Osteoblast (primary cell): Measurements from ENCODE around the gene KLF5. TPM values are rescaled to one million over a fixed set of nuclear protein-coding genes. Genes with fewer than 3 reads are reported as not detected.

Source experiments
- DNase-seq: peaks from one replicate; pipeline ENCODE4 v3.0.0; 2011; ENCODE audit warnings: low spot score, mixed read lengths; ENCODE audit not compliant: insufficient read length; ENCODE audit errors: missing footprints
- H2AFZ ChIP-seq: 2 replicates; pipeline ENCODE4 v1.6.0; 2011; ENCODE audit warnings: mild to moderate bottlenecking, low read length
- H3K27ac ChIP-seq: 2 replicates; pipeline ENCODE4 v1.5.1; 2011; ENCODE audit warnings: mild to moderate bottlenecking, low read depth, low read length, moderate library complexity
- H3K27me3 ChIP-seq: 2 replicates; pipeline ENCODE4 v1.6.0; 2012; ENCODE audit warnings: mild to moderate bottlenecking, control low read depth, inconsistent platforms, low read length, moderate library complexity; ENCODE audit not compliant: insufficient read depth
- H3K36me3 ChIP-seq: 2 replicates; pipeline ENCODE4 v1.5.1; 2011; ENCODE audit warnings: mild to moderate bottlenecking, low read length, control low read depth, moderate library complexity; ENCODE audit not compliant: insufficient read depth
- H3K4me1 ChIP-seq: 2 replicates; pipeline ENCODE4 v1.5.1; 2011; ENCODE audit warnings: mild to moderate bottlenecking, low read length, control low read depth, moderate library complexity; ENCODE audit not compliant: insufficient read depth
- H3K4me2 ChIP-seq: 2 replicates; pipeline ENCODE4 v1.6.0; 2011; ENCODE audit warnings: mild to moderate bottlenecking, low read length; ENCODE audit not compliant: insufficient read depth
- H3K4me3 ChIP-seq: fragments of 200-600 bp; sonication (generic); 3 replicates; pipeline ENCODE4 v1.5.1; 2012; ENCODE audit warnings: mild to moderate bottlenecking, low read length, inconsistent platforms; ENCODE audit not compliant: insufficient read depth
- H3K79me2 ChIP-seq: 2 replicates; pipeline ENCODE4 v1.6.0; 2012; ENCODE audit warnings: mild to moderate bottlenecking, low read length, control low read depth, inconsistent platforms; ENCODE audit not compliant: insufficient read depth
- H3K9me3 ChIP-seq: 2 replicates; pipeline ENCODE4 v1.5.1; 2011; ENCODE audit warnings: low read depth, low read length, control low read depth
- H4K20me1 ChIP-seq: 2 replicates; pipeline ENCODE4 v1.6.0; 2012; ENCODE audit warnings: mild to moderate bottlenecking, low read length, control low read depth; ENCODE audit not compliant: insufficient read depth
- CTCF ChIP-seq: IDR thresholded peaks from 2 replicates; pipeline ENCODE4 v1.5.1; 2011; ENCODE audit warnings: mild to moderate bottlenecking, low read depth, low read length, moderate library complexity; ENCODE audit errors: extremely low read depth
- total RNA-seq: library from RNA; depleted of rRNA; stranded (reverse); fragments of >200 nt; gene quantifications from 2 replicates; pipeline ENCODE4 v1.2.3, GENCODE V29; 2012

Gene KLF5
- total RNA-seq, 1 donor: 4.0 TPM

DNA sequence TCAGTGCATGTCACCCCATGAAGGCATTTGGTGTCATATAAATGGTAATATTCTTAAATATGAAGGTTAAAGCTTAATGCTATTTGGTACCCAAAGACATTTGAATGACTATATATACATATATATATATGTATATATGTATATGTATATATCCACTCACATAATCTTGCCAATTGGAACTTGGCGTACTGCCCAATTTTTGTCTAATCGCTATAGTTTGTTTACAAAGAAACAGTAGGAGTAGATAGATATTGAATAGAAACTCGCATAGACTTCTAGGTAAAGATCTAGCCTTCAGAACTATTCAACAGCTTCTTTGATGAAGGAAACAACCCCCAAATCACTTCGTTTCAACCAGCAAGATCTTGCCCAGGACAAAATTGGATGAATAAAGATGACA lies 24.1 kb downstream of the KLF5 start:
- H3K4me1 ChIP-seq: no peaks in the 10 kb centered on the region
- no peak overlapping the region for H3K4me2 ChIP-seq
- no peak overlapping the region for H3K4me3 ChIP-seq
- no peak for TF ChIP-seq CTCF
- no peaks in the 10 kb centered on the region for H3K79me2 ChIP-seq
- H4K20me1 ChIP-seq: no peaks in the 10 kb centered on the region
- H3K36me3 ChIP-seq: no peaks in the 10 kb centered on the region
- no peak overlapping the region for H2AFZ ChIP-seq
- H3K27ac ChIP-seq: no peak overlapping the region
- H3K27me3 ChIP-seq: no peaks in the 10 kb centered on the region
- H3K9me3 ChIP-seq: no peaks in the 10 kb centered on the region
- DNase-seq: no peak

DNA sequence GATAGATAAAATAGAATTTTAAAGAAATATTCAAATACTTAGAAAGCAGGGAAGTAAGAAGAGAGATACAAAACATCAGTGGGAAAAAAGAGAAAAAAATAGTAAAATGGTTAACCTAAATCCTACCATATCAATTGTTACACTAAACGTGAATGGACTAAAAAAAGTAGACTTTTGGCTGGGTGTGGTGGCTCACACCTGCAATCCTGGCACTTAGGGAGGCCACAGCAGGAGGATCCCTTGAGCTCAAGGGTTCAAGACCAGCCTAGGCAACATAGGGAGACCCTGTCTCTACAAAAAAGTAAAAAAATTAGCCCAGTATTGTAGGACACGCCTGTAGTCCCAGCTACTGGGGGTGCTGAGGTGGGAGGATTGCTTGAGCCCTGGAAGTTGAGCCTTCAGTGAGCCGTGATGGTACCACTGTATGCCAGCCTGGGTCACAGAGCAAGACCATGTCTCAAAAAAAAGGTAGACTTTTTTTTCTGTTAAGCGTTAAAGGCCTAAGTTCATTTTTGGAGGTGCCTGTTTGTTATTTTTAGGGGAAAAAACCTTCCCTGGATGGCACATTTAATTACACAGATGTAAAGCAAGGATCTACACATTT lies 29.6 kb downstream of the KLF5 start:
- H3K36me3 ChIP-seq: no peaks in the 10 kb centered on the region
- H3K4me2 ChIP-seq: no peak overlapping the region
- no peaks in the 10 kb centered on the region for H3K27me3 ChIP-seq
- no peak for DNase-seq
- no peak overlapping the region for H3K27ac ChIP-seq
- H2AFZ ChIP-seq: no peak overlapping the region
- H4K20me1 ChIP-seq: no peaks in the 10 kb centered on the region
- TF ChIP-seq CTCF: no peak
- no peaks in the 10 kb centered on the region for H3K79me2 ChIP-seq
- H3K4me1 ChIP-seq: peaks cover 8% of the 10 kb centered on the region
- no peaks in the 10 kb centered on the region for H3K9me3 ChIP-seq
- H3K4me3 ChIP-seq: no peak overlapping the region

- peaks cover 8% of the 10 kb centered on the region for H3K4me1 ChIP-seq
- H3K27ac ChIP-seq: no peak overlapping the region
- H3K27me3 ChIP-seq: no peaks in the 10 kb centered on the region
- no peak overlapping the region for H3K4me3 ChIP-seq
- TF ChIP-seq CTCF: no peak
- H4K20me1 ChIP-seq: no peaks in the 10 kb centered on the region
- no peaks in the 10 kb centered on the region for H3K9me3 ChIP-seq
- no peak overlapping the region for H2AFZ ChIP-seq
- H3K4me2 ChIP-seq: no peak overlapping the region
- DNase-seq: no peak
- no peaks in the 10 kb centered on the region for H3K36me3 ChIP-seq
- H3K79me2 ChIP-seq: no peaks in the 10 kb centered on the region
Observed at GRCh38 chr13:73089213-73089612, 30.4 kb downstream of the KLF5 start.

GRCh38 chr13:73090116-73090822 lies 31.5 kb downstream of the KLF5 start:
- Histone ChIP-seq H3K4me2 (no peak overlapping the region), H4K20me1 (no peaks in the 10 kb centered on the region), H3K9me3 (no peaks in the 10 kb centered on the region), H2AFZ (no peak overlapping the region), H3K79me2 (no peaks in the 10 kb centered on the region), H3K27me3 (no peaks in the 10 kb centered on the region), H3K27ac (no peak overlapping the region), H3K4me1 (peaks cover 8% of the 10 kb centered on the region), H3K4me3 (no peak overlapping the region), H3K36me3 (no peaks in the 10 kb centered on the region)
- TF ChIP-seq CTCF: no peak
- peak; percentile 83 for DNase-seq
